Caco-2 (cell line): ENCODE results near the gene ZNF135. TPM values are rescaled to one million over a fixed set of nuclear protein-coding genes. Genes with fewer than 3 reads are reported as not detected.

Experiments
- BruUV-seq: library from RNA; stranded (reverse); fragments of 400-500 nt; replicated peaks from 2 replicates; lab custom pipeline; 2021; lab: Mats Ljungman, UMichigan
- CTCF ChIA-PET: fragments of 300-600 bp; sonication (Branson Sonifier 250); formaldehyde crosslinking; loops from one replicate; lab custom pipeline; 2022; ENCODE audit warnings: antibody characterized with exemption; lab: Charles Lee
- POLR2A ChIA-PET: fragments of 300-600 bp; sonication (Branson Sonifier 250); formaldehyde crosslinking; loops from one replicate; lab custom pipeline; 2022; ENCODE audit warnings: antibody characterized with exemption; lab: Charles Lee
- DNase-seq, 2 experiments: peaks; one replicate each; pipeline versions ENCODE4 v3.0.0 to v3.0.0-alpha.2; 2020 to 2022
- H3K27me3 ChIP-seq: replicated peaks from 2 replicates; pipeline ENCODE4 v1.6.0; 2011; ENCODE audit warnings: low read length; ENCODE audit not compliant: control insufficient read depth, insufficient read depth
- H3K36me3 ChIP-seq: 2 replicates; pipeline ENCODE4 v1.5.1; 2011; ENCODE audit warnings: low read length; ENCODE audit not compliant: control insufficient read depth, insufficient read depth
- H3K4me1 ChIP-seq: fragments of 250-450 bp; sonication (Bioruptor Pico); 2 replicates; pipeline ENCODE4 v1.5.1; 2020; ENCODE audit warnings: mild to moderate bottlenecking
- H3K4me3 ChIP-seq: 2 replicates; pipeline ENCODE4 v1.5.1; 2011; ENCODE audit warnings: low read depth, mild to moderate bottlenecking, control low read depth, low read length
- H3K9me3 ChIP-seq: fragments of 250-450 bp; sonication (Bioruptor Pico); 2 replicates; pipeline ENCODE4 v1.5.1; 2020; ENCODE audit warnings: mild to moderate bottlenecking, moderate library complexity
- H3K27ac Mint-ChIP-seq: one replicate; pipeline ENCODE4 v1.8.0; 2022; ENCODE audit warnings: mixed read lengths; ENCODE audit not compliant: unreplicated experiment
- H3K27me3 Mint-ChIP-seq: one replicate; pipeline ENCODE4 v1.8.0; 2022; ENCODE audit warnings: mixed read lengths; ENCODE audit not compliant: insufficient read depth, unreplicated experiment
- H3K36me3 Mint-ChIP-seq: one replicate; pipeline ENCODE4 v1.8.0; 2022; ENCODE audit warnings: mild to moderate bottlenecking, mixed read lengths; ENCODE audit not compliant: insufficient read depth, unreplicated experiment
- H3K4me1 Mint-ChIP-seq: one replicate; pipeline ENCODE4 v1.8.0; 2022; ENCODE audit warnings: low read depth, mixed read lengths; ENCODE audit not compliant: unreplicated experiment
- H3K4me3 Mint-ChIP-seq: one replicate; pipeline ENCODE4 v1.8.0; 2022; ENCODE audit warnings: mild to moderate bottlenecking, moderate library complexity, mixed read lengths; ENCODE audit not compliant: unreplicated experiment
- H3K9me3 Mint-ChIP-seq: one replicate; pipeline ENCODE4 v1.8.0; 2022; ENCODE audit warnings: mixed read lengths; ENCODE audit not compliant: unreplicated experiment
- CTCF ChIP-seq, 2 experiments: fragments of 200-600 bp in 1 of 2; IDR thresholded peaks; 1 replicate in 1 of 2; 2 replicates in 1 of 2; pipeline versions ENCODE4 v1.5.1 to v1.8.0; 2011 to 2022; ENCODE audit warnings: antibody characterized with exemption in 1 of 2, control low read depth in 1 of 2, inconsistent platforms in 1 of 2, low read depth in 1 of 2, low read length in 1 of 2, mild to moderate bottlenecking in 1 of 2, moderate library complexity in 1 of 2; ENCODE audit not compliant: insufficient read depth in 1 of 2, severe bottlenecking in 1 of 2, unreplicated experiment in 1 of 2
- intact Hi-C: fragments of 100-400 bp; cut with micrococcal nuclease; formaldehyde crosslinking; loops from one replicate; pipeline ENCODE4 v1.10.0; 2022; ENCODE audit not compliant: unreplicated experiment
- total RNA-seq: library from RNA; stranded (reverse); gene quantifications from 2 replicates; pipeline ENCODE4 v1.2.3, GENCODE V29; 2022

Gene ZNF135
- total RNA-seq, 1 experiment from 2014 or later = not detected

- no peaks in the 10 kb centered on the region for H3K4me1 ChIP-seq
- Mint-ChIP-seq H3K9me3 (peaks cover 40% of the 10 kb centered on the region), H3K27ac (no peak overlapping the region), H3K27me3 (no peaks in the 10 kb centered on the region), H3K4me1 (no peaks in the 10 kb centered on the region), H3K36me3 (no peaks in the 10 kb centered on the region), H3K4me3 (no peak overlapping the region)
- ChIA-PET POLR2A (no interaction called here), CTCF (no interaction called here)
- no peaks in the 10 kb centered on the region for H3K36me3 ChIP-seq
- no peak overlapping the region for H3K4me3 ChIP-seq
- intact Hi-C loops = no loop called here
- TF ChIP-seq CTCF (IDR thresholded peaks at IDR 0.05; ENCODE audit: insufficient read depth in 1 of 2, low read depth in 1 of 2, low read length in 1 of 2, severe bottlenecking in 1 of 2, unreplicated experiment in 1 of 2) = no peak
- DNase-seq = no peak
- no TSS peak for BruUV-seq
- H3K27me3 ChIP-seq = no peaks in the 10 kb centered on the region
- peaks cover 35% of the 10 kb centered on the region for H3K9me3 ChIP-seq
Observed at GRCh38 chr19:58037927-58038687, 21.0 kb upstream of the ZNF135 start.

DNA sequence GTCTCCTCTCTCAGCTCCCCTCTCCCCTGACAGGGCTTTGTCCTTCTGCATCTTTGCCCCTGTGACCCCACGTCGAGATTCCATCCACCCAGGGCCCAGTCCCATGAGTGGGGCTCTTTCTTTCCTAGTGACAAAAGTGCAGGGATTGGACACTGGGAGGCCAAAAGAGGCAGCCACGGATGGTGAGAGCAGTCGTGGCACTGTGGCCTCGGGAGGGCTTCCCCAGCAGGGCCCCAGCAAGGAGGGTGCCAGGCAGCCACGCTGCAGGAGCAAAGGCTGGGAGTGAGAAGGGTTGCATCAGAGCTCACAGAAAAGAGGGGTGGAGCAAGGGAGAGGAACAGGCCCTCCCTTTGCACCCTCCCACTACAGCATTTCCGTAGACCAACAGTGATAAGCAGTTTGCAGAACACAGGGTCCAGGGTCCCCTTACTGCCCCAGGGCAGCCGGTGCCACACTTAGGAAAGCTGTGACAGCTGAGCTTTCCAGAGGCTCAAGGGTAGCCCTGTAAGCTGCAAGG, 20.3 kb upstream of the ZNF135 start:
- BruUV-seq = no TSS peak
- Histone ChIP-seq H3K27me3 (no peaks in the 10 kb centered on the region), H3K4me1 (no peaks in the 10 kb centered on the region), H3K9me3 (peaks cover 31% of the 10 kb centered on the region), H3K36me3 (no peaks in the 10 kb centered on the region), H3K4me3 (no peak overlapping the region)
- Mint-ChIP-seq H3K27me3 (no peaks in the 10 kb centered on the region), H3K4me1 (no peaks in the 10 kb centered on the region), H3K9me3 (peaks cover 40% of the 10 kb centered on the region), H3K36me3 (no peaks in the 10 kb centered on the region), H3K4me3 (no peak overlapping the region), H3K27ac (no peak overlapping the region)
- no peak for TF ChIP-seq CTCF (IDR thresholded peaks at IDR 0.05; ENCODE audit: insufficient read depth in 1 of 2, low read depth in 1 of 2, low read length in 1 of 2, severe bottlenecking in 1 of 2, unreplicated experiment in 1 of 2)
- POLR2A ChIA-PET = no interaction called here
- DNase-seq = no peak
- CTCF ChIA-PET = no interaction called here
- intact Hi-C loops = no loop called here

- H3K4me1 ChIP-seq = no peaks in the 10 kb centered on the region
- H3K36me3 Mint-ChIP-seq = no peaks in the 10 kb centered on the region
- no peak overlapping the region for H3K4me3 ChIP-seq
- TF ChIP-seq CTCF (IDR thresholded peaks at IDR 0.05; ENCODE audit: insufficient read depth in 1 of 2, low read depth in 1 of 2, low read length in 1 of 2, severe bottlenecking in 1 of 2, unreplicated experiment in 1 of 2) = no peak
- H3K27me3 Mint-ChIP-seq = no peaks in the 10 kb centered on the region
- ChIA-PET POLR2A (no interaction called here), CTCF (no interaction called here)
- H3K27me3 ChIP-seq = no peaks in the 10 kb centered on the region
- BruUV-seq = no TSS peak
- H3K9me3 ChIP-seq = peaks cover 28% of the 10 kb centered on the region
- H3K4me3 Mint-ChIP-seq = no peak overlapping the region
- DNase-seq = no peak
- H3K4me1 Mint-ChIP-seq = no peaks in the 10 kb centered on the region
- H3K27ac Mint-ChIP-seq = no peak overlapping the region
- H3K9me3 Mint-ChIP-seq = peaks cover 36% of the 10 kb centered on the region
- intact Hi-C loops = no loop called here
- no peaks in the 10 kb centered on the region for H3K36me3 ChIP-seq
Observed at GRCh38 chr19:58040751-58041525, 18.1 kb upstream of the ZNF135 start.
